Measurements from ENCODE around the gene CES2.

CES2 gene

GRCh38 chr16:66901626-66902025 lies 33.7 kb upstream of the CES2 start:
- Histone ChIP-seq H3K4me3 (no peak overlapping the region), H3K27ac (peak overlapping the region in 3 of 21 experiments; percentile 23 to 77 (median 63))

GRCh38 chr16:66902648-66903543 lies 32.4 kb upstream of the CES2 start:
- no peak overlapping the region for H3K4me3 ChIP-seq
- H3K27ac ChIP-seq: peak overlapping the region in 1 of 21 experiments; percentile 32

- Histone ChIP-seq H3K27ac (peak overlapping the region in 1 of 21 experiments; percentile 32), H3K4me3 (no peak overlapping the region)
Measured at GRCh38 chr16:66903544-66904427, 31.5 kb upstream of the CES2 start.

GRCh38 chr16:66904428-66904845 lies 30.9 kb upstream of the CES2 start:
- Histone ChIP-seq H3K4me3 (no peak overlapping the region), H3K27ac (no peak overlapping the region)

- H3K27ac ChIP-seq: peak overlapping the region in 1 of 21 experiments; percentile 14
Measured at GRCh38 chr16:66904846-66905632, 30.3 kb upstream of the CES2 start.

GRCh38 chr16:66905633-66906539 lies 29.4 kb upstream of the CES2 start:
- Histone ChIP-seq H3K27ac (peak overlapping the region in 1 of 21 experiments; percentile 14), H3K4me3 (no peak overlapping the region)

More at GRCh38 chr16:66904846-66905632, 30.3 kb upstream of the CES2 start:
- H3K4me3 ChIP-seq: no peak overlapping the region

GRCh38 chr16:66906916-66907836 lies 28.1 kb upstream of the CES2 start:
- Histone ChIP-seq H3K4me3 (no peak overlapping the region), H3K27ac (no peak overlapping the region)

GRCh38 chr16:66908116-66908515 lies 27.2 kb upstream of the CES2 start:
- H3K4me3 ChIP-seq: no peak overlapping the region
- H3K27ac ChIP-seq: no peak overlapping the region

GRCh38 chr16:66908762-66909559 lies 26.4 kb upstream of the CES2 start:
- Histone ChIP-seq H3K27ac (no peak overlapping the region), H3K4me3 (no peak overlapping the region)

- Histone ChIP-seq H3K27ac (no peak overlapping the region), H3K4me3 (no peak overlapping the region)
Measured at GRCh38 chr16:66910175-66910940, 25.0 kb upstream of the CES2 start.

GRCh38 chr16:66911112-66911511 lies 24.2 kb upstream of the CES2 start:
- H3K4me3 ChIP-seq: no peak overlapping the region
- peak overlapping the region in 1 of 21 experiments; percentile 21 for H3K27ac ChIP-seq

- Histone ChIP-seq H3K27ac (peak overlapping the region in 1 of 21 experiments; percentile 21), H3K4me3 (no peak overlapping the region)
Measured at GRCh38 chr16:66911801-66912200, 23.5 kb upstream of the CES2 start.

GRCh38 chr16:66913081-66913480 lies 22.2 kb upstream of the CES2 start:
- H3K27ac ChIP-seq: no peak overlapping the region
- no peak overlapping the region for H3K4me3 ChIP-seq

GRCh38 chr16:66913711-66914110 lies 21.6 kb upstream of the CES2 start:
- no peak overlapping the region for H3K4me3 ChIP-seq
- no peak overlapping the region for H3K27ac ChIP-seq

GRCh38 chr16:66914541-66914940 lies 20.8 kb upstream of the CES2 start:
- no peak overlapping the region for H3K4me3 ChIP-seq
- no peak overlapping the region for H3K27ac ChIP-seq

- no peak overlapping the region for H3K27ac ChIP-seq
- H3K4me3 ChIP-seq: no peak overlapping the region
Measured at GRCh38 chr16:66915041-66915440, 20.3 kb upstream of the CES2 start.

Data from skin epidermis (tissue), 12 donors.